Measurements from ENCODE around the gene ZNF276.
"Not testable (repeated sequence)": the region's sequence is repeated elsewhere in the genome, so short reads cannot be mapped to it uniquely, and the experiment has no call there.

Gene ZNF276

GRCh38 chr16:89720813-89721545 is at the start of gene ZNF276, which contains the start of gene VPS9D1:
ZNF276 (plus strand) TSS chr16:89721537; CDS start chr16:89721641, 104 bp downstream.
VPS9D1 (minus strand) TSS chr16:89720898; CDS start chr16:89720861, 37 bp downstream.
- DNase-seq = peak; percentile 70
- Histone ChIP-seq H3F3A (ENCODE audit: insufficient read depth, low read length) (peaks cover 15% of the 10 kb centered on the region), H3K4me1 (ENCODE audit: low read length) (0 out of 2 replicates have a peak, but pooled peaks cover 7% of the 10 kb centered on the region), H3K9me3 (replicated peaks; ENCODE audit: insufficient read depth, low read length) (no peaks in the 10 kb centered on the region), H3K27ac (ENCODE audit: low read length) (peak within 1 kb of the TSS; percentile 78), H3K4me3 (ENCODE audit: low read length) (peak within 1 kb of the TSS; percentile 76), H4K20me1 (ENCODE audit: insufficient read depth, low read length) (no peaks in the 10 kb centered on the region), H2AFZ (ENCODE audit: low read length) (no peak within 1 kb of the TSS), H3K79me2 (ENCODE audit: low read length) (peaks cover 26% of the 10 kb centered on the region), H3K9me2 (replicated peaks; ENCODE audit: insufficient read depth, low read length) (no peaks in the 10 kb centered on the region), H3K36me3 (replicated peaks; ENCODE audit: insufficient read depth, low read length) (no peaks in the 10 kb centered on the region), H3K4me2 (ENCODE audit: low read depth, low read length) (peak within 1 kb of the TSS; percentile 92), H3K27me3 (replicated peaks; ENCODE audit: insufficient read depth, low read length) (no peaks in the 10 kb centered on the region), H3K9ac (ENCODE audit: low read length) (peak within 1 kb of the TSS; percentile 69)
- TF ChIP-seq EZH2 (optimal IDR thresholded peaks at IDR 0.05; ENCODE audit: low read depth, low read length) = no peak
- TF ChIP-seq EZH2phosphoT487 (IDR thresholded peaks at IDR 0.05; ENCODE audit: low read length) = no peak
- no peak for TF ChIP-seq CTCF (IDR thresholded peaks at IDR 0.05; ENCODE audit: low read length)

- not testable (repeated sequence) for H3K4me3 ChIP-seq (ENCODE audit: low read length); H3K9me3 ChIP-seq (replicated peaks; ENCODE audit: insufficient read depth, low read length); H3K9me2 ChIP-seq (replicated peaks; ENCODE audit: insufficient read depth, low read length); H3K36me3 ChIP-seq (replicated peaks; ENCODE audit: insufficient read depth, low read length); H3K9ac ChIP-seq (ENCODE audit: low read length); H3F3A ChIP-seq (ENCODE audit: insufficient read depth, low read length); H3K4me2 ChIP-seq (ENCODE audit: low read depth, low read length); H2AFZ ChIP-seq (ENCODE audit: low read length); DNase-seq; H4K20me1 ChIP-seq (ENCODE audit: insufficient read depth, low read length); H3K27me3 ChIP-seq (replicated peaks; ENCODE audit: insufficient read depth, low read length); H3K27ac ChIP-seq (ENCODE audit: low read length); H3K4me1 ChIP-seq (ENCODE audit: low read length); H3K79me2 ChIP-seq (ENCODE audit: low read length)
Measured at GRCh38 chr16:89671565-89671964, 49.8 kb upstream of the ZNF276 start.

GRCh38 chr16:89672177-89672941 is 49.0 kb upstream of the ZNF276 start:
- H3K9me2 ChIP-seq (replicated peaks; ENCODE audit: insufficient read depth, low read length) = no peaks in the 10 kb centered on the region
- DNase-seq = no peak
- H3K4me1 ChIP-seq (ENCODE audit: low read length) = no peaks in the 10 kb centered on the region
- H4K20me1 ChIP-seq (ENCODE audit: insufficient read depth, low read length) = no peaks in the 10 kb centered on the region
- no peaks in the 10 kb centered on the region for H3K27me3 ChIP-seq (replicated peaks; ENCODE audit: insufficient read depth, low read length)
- H3K4me2 ChIP-seq (ENCODE audit: low read depth, low read length) = no peak overlapping the region
- no peak overlapping the region for H3K9ac ChIP-seq (ENCODE audit: low read length)
- H3F3A ChIP-seq (ENCODE audit: insufficient read depth, low read length) = no peaks in the 10 kb centered on the region
- no peaks in the 10 kb centered on the region for H3K79me2 ChIP-seq (ENCODE audit: low read length)
- H2AFZ ChIP-seq (ENCODE audit: low read length) = no peak overlapping the region
- no peaks in the 10 kb centered on the region for H3K9me3 ChIP-seq (replicated peaks; ENCODE audit: insufficient read depth, low read length)
- H3K27ac ChIP-seq (ENCODE audit: low read length) = no peak overlapping the region
- no peaks in the 10 kb centered on the region for H3K36me3 ChIP-seq (replicated peaks; ENCODE audit: insufficient read depth, low read length)
- TF ChIP-seq CTCF (IDR thresholded peaks at IDR 0.05; ENCODE audit: low read length) (no peak), EZH2phosphoT487 (IDR thresholded peaks at IDR 0.05; ENCODE audit: low read length) (no peak), EZH2 (optimal IDR thresholded peaks at IDR 0.05; ENCODE audit: low read depth, low read length) (no peak)
- no peak overlapping the region for H3K4me3 ChIP-seq (ENCODE audit: low read length)
